ENCODE measurements around the gene FBN3. TPM values are rescaled to one million over a fixed set of nuclear protein-coding genes. Genes with fewer than 3 reads are reported as not detected.

FBN3 gene
- not detected for total RNA-seq

DNA sequence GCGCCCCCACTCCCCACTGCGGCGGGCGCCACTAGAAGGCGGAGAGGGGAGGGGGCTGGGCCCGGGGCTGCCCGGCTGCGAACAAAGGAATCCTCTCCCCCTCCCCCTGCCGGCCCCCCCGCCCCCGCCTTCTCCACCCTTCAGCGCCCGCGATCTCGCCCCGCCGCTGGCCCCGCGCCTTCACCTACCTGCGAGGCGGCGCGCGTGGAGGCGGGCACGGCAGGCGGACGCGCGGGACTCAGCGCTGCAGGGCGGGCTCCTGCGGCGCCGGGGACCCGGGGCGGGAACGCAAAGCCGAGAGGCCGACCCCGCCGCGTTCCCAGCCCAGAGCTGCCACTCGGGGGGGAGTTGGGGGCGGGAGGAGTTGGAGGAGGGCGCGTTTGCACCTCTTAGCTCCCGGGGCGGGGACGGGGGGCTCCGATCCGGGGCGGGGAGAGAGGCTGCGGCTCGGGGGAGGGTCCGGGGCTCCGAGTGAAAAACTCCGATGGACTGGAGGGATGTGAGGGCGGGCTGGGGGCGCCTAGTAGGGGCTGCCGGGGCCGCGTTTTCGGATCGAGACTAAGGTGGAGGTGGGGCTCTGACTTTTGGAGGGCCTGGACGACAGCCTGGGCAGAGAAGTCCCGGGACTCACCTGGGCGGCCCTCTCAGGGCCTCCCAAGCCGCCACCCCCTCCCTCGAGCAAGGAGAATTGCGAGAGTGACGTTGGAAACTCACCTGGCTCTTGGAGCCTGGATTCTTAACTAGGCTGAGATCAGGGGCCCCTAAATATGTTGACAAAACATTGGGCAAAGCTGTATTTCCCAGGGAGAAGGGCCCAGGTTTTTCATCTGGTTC, at the start of gene FBN3:
Gene FBN3 (minus strand): TSS at position 332 of the 834 bp plus-strand sequence. CDS start 2,112 bp downstream, outside the sequence.

DNA sequence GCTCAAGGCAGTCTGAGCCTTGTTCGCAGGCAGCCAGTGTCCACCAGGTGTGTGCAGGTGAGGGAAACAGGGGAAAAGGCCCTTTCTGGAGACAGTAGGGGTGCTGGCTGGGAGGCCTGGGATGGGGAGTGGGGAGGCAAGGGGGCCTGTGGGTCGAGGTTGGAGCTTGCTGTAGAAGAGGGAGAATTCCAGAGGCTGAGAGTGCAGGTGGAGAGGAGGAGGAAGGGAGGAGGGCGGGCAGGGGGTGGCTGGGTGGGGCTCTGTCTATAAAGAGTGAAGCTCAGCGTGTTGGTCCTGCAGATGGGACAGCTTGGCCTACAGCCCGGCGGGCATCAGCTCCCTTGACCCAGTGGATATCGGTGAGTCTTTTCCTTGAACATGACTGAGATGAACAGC, 96.9 kb downstream of the FBN3 start, which contains the start of gene CCL25:
Gene CCL25 (plus strand): TSS at position 297 of the 396 bp plus-strand sequence. CDS start 290 bp downstream, outside the sequence.

Other genes with a start within 250 kb of the FBN3 start
- gene MAP2K7, start 245.7 kb downstream of the FBN3 start, total RNA-seq: 10 to 100 TPM in 1 of 2 donors, 1 to 10 TPM in 1; 8.6 to 11.0 TPM
- gene TGFBR3L, start 234.8 kb downstream of the FBN3 start, total RNA-seq: under 1 TPM in 1 of 2 donors, not detected in 1; 0.67 TPM
- 10 to 100 TPM; 19.3 to 25.3 TPM for gene SNAPC2, start 229.3 kb downstream of the FBN3 start, total RNA-seq
- under 1 TPM; 0.33 to 0.34 TPM for gene CTXN1, start 223.5 kb downstream of the FBN3 start, total RNA-seq
- gene TIMM44, start 205.9 kb downstream of the FBN3 start, total RNA-seq: 10 to 100 TPM; 38.2 to 57.9 TPM
- gene ELAVL1, start 144.0 kb downstream of the FBN3 start, total RNA-seq: 10 to 100 TPM; 27.2 to 43.6 TPM
- gene CCL25, start 96.8 kb downstream of the FBN3 start, total RNA-seq: not detected
- gene CERS4, start 59.8 kb upstream of the FBN3 start, total RNA-seq: 10 to 100 TPM; 61.3 to 75.0 TPM
- gene CD320, start 158.8 kb upstream of the FBN3 start, total RNA-seq: 10 to 100 TPM; 26.8 to 47.0 TPM
- gene NDUFA7, start 171.8 kb upstream of the FBN3 start, total RNA-seq: 10 to 100 TPM; 30.6 to 35.0 TPM
- gene RPS28, start 171.9 kb upstream of the FBN3 start, total RNA-seq: 10 to 100 TPM; 91.6 to 97.0 TPM
- gene KANK3, start 193.7 kb upstream of the FBN3 start, total RNA-seq: under 1 TPM; under 0.01 TPM
- gene ANGPTL4, start 214.6 kb upstream of the FBN3 start, total RNA-seq: 1 to 10 TPM in 1 of 2 donors, under 1 TPM in 1; 0.33 to 1.7 TPM
- gene RAB11B, start 240.8 kb upstream of the FBN3 start, total RNA-seq: 10 to 100 TPM; 20.0 to 43.3 TPM